GM08714 (cell line): ENCODE data around the gene RXRA.
A peak's percentile ranks its signal among the peaks of the same experiment; 100 is the strongest.

Experiments used
- H3K4me3 ChIP-seq: fragments of 200-500 bp; sonication (Bioruptor generic); 2 replicates; pipeline ENCODE4 v1.5.1; 2014; ENCODE audit warnings: mild to moderate bottlenecking, low read length, inconsistent platforms
- ZNF274 ChIP-seq: IDR thresholded peaks from 2 replicates; pipeline ENCODE4 v1.6.1; 2012; ENCODE audit warnings: mild to moderate bottlenecking, low read depth, low read length

RXRA gene

GRCh38 chr9:134381671-134382516, 55.6 kb downstream of the RXRA start:
- TF ChIP-seq ZNF274: no peak
- H3K4me3 ChIP-seq: no peak overlapping the region

DNA sequence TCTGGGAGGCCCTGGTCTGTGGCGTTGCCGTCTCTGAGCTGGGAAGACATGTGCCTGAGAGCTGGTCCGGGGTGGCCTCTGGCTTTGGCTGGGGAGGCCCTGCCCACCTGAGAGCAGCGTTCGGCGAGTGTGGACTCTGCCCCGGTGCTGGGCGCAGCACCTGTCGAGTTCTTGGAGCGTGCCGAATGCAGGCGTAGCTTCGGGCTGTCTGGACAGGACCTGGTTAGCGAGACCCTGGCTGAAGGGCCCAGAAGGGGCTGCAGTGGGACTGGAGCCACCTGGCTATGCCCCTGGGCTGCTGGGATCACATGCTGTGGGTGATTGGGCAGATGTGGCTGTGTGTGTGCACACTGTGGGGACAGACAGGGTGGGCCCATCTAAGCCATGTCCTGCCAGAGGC, 56.5 kb downstream of the RXRA start:
- TF ChIP-seq ZNF274: no peak
- H3K4me3 ChIP-seq: no peak overlapping the region

- no peak for TF ChIP-seq ZNF274
- H3K4me3 ChIP-seq: no peak overlapping the region
These were observed 56.9 kb downstream of the RXRA start for GRCh38 chr9:134383148-134383547.

DNA sequence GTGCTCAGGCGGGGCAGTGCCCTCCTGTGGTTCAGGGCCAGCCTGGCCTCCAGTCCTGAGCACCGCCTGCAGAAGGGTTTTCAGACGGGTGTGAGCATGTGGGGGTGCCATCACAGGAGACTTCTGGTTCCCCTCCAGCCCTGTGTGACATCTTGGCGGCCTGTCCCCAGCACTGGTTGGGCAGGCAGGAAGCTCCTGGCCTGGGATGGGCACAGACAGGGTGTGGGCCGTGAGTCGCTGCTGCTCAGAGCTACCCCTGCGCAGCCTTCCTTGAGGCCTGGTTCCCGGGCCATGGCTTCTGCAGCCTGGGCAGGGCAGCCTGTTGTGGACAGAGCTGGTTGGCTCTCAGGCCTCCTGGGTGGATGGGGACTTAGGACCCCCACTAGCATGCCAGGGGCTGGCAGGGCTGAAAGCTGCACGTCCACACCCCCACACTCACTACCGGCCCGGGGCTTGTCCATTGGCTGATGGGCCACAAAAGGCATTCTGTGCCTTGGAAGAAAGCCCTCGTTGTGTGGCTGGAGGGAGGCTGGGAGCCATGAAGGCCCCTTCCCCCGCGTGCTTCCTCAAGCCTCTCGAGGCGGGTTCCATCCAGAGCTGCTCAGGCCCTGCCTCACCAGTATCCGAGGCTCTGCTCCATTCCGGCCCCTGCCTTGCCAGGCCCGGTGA, 58.7 kb downstream of the RXRA start:
- TF ChIP-seq ZNF274: no peak
- H3K4me3 ChIP-seq: no peak overlapping the region

- H3K4me3 ChIP-seq: no peak overlapping the region
- no peak for TF ChIP-seq ZNF274
These were observed 59.7 kb downstream of the RXRA start for GRCh38 chr9:134385915-134386314.

DNA sequence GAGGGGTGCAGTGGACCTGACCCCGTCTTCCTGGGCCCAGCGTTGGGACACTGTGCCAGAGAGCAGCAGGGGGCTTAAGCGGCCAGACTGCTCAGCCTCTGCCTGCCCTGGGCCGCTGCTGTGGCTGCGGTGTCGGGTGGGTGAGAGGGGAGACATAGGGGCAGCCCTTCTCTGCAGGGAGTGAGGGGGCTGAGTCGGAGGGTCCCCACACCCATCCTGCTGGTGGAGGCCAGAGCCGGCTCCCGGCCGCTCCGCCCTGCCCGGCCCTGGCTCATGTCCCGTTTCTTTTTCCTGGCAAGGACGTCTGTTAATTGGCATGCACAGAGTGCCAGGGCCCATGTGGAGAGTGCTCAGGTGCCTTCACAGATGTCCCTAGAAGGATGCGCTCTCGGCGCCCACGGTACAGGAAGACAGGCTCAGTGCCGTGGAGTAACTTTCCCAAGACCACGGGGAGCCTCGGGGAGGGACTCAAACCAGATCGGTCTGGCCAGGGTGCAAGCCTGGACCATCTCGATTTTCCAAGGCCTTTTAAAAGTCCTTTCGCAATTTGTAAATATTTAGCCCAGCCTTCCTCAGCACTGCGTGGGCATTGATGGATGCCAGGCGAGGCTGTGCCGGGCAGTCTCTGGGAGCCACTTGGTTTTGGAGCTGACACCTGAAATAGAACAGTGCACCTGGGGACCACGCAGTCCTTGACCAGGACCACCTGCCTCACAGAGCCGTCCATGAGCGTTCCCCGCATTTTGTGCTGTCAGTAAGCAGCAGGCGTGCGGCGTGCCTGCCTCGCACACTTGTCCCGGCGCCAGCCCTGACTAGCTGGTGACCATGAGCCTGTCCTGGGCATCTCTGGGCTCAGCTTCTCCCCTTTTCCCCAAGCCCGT, 60.9 kb downstream of the RXRA start:
- no peak for TF ChIP-seq ZNF274
- no peak overlapping the region for H3K4me3 ChIP-seq

DNA sequence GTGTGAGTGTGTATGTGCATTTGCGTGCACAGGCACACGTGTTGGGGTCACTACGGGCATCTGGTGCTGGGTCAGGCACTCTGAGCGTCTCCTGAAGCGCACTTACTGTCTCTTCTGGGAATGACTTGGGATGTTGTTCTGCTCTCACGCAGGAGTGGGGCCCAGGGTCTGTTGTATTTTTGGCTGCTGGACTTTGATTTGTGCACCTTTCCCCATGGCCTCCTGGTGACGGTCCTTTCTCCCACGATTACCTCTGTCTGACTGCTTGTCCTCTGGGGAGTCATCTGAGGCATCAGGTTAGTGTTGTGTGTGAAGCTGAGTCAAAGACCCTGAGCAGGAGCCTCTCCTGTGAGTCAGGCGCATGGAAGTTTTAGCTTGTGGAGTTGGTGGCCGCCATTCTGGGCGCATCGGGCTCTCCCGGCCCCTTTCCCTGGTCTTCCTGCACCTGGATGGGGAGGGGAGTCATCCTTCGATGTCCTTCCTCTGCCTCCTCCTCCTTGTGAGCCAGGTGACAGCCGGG, 62.1 kb downstream of the RXRA start:
- TF ChIP-seq ZNF274: no peak
- no peak overlapping the region for H3K4me3 ChIP-seq

DNA sequence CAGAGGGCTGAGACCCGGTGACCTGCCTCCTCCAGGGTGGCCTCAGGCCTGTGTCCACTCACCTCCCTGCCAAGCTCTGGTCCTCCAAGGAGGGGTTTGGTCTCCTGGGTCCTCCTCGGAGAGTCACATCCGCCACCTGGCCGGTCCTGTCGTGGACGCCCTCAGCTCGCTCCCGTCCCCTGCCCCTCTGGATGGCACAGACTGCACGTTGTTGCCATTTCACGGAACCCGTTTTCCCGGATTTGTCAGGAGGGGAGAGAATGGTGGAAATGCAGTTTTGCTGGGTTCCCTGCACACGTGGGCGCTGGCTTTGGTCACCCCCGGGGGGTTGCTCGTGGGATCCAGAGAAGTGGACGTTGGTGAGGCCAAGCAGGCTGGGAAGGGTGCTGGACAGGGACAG, 62.7 kb downstream of the RXRA start:
- no peak for TF ChIP-seq ZNF274
- no peak overlapping the region for H3K4me3 ChIP-seq

- no peak for TF ChIP-seq ZNF274
These were observed 63.4 kb downstream of the RXRA start for GRCh38 chr9:134389642-134390041.

GRCh38 chr9:134390537-134390936, 64.3 kb downstream of the RXRA start:
- no peak for TF ChIP-seq ZNF274
- H3K4me3 ChIP-seq: no peak overlapping the region; the same call in 1 of the 2 replicates

More at GRCh38 chr9:134389642-134390041, 63.4 kb downstream of the RXRA start:
- no peak overlapping the region for H3K4me3 ChIP-seq

GRCh38 chr9:134390947-134391318, 64.7 kb downstream of the RXRA start:
- no peak for TF ChIP-seq ZNF274
- no peak overlapping the region; the same call in 1 of the 2 replicates for H3K4me3 ChIP-seq

DNA sequence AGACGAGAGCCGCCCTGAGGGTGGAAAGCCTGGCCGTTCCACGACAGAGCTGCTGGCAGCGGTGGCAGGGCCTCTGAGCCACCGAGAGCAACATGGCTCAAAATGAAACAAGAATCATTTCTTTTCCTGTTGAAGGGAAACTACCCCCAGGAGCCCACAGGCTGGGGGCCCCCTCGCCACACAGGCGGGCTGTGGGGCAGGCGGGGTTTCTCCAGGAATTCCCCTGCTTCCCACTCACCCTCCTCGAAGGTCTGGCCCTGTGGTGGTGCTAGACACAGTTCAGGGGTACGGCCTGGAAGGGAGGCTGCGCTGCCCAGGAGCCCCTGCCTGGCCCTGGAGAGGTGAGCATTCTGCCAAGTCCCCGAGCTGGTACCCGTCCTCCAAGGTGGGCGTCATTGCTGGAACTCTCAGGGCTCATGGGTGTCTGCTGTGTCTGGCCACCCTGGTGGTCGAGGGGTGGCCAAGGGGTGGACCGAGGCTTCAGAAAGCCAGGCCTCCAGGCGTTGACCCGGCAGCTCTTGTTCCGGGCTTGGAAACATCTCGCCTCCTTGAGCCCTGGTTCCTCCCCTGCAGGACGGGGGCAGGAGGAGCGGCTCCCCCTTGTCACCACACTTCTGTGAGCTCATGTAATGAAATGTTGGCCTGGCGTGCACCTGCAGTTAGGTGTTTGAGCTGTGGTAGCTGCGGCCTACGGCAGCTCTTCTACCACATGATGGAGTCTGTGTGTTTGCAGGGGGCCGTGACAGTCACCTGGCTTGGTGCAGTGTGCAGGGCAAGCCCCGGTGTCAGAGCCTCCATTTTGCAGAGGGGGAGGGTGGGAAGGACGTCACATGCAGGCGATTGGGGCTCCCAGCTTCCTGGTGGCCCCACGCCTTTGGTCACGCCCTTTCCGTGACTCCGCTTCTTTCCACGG, 65.3 kb downstream of the RXRA start:
- H3K4me3 ChIP-seq: peak overlapping the region; percentile 40; the same call in 1 of the 2 replicates
- no peak for TF ChIP-seq ZNF274

DNA sequence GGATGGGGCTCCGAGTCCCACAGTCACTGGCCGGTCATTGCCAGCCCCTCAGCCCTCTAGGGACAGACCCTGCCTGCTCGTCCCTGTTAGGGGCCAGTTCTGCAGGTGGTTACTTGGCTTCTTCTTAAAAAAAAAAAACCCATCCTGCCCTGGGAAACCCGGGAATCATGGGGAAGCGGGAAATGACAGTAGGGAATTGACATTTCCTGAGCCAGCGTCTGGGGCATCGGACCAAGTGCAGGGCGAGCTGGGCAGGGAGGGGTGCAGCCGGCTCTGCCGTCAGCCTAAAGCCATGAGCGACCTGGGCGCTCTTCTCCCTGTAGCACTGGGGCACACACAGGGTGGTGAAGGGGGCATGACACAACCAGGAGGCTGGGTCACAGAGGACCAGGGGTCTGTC, 66.6 kb downstream of the RXRA start:
- TF ChIP-seq ZNF274: no peak
- peak overlapping the region; percentile 36; the same call in 1 of the 2 replicates for H3K4me3 ChIP-seq
